NCI-H1694 treated with DMSO at 0.1 percent for 48 hours (cell line): ENCODE data around the gene CDH23.

Experiments
- DNase-seq: peaks from one replicate; lab custom pipeline; 2025; lab: John Stamatoyannopoulos, UW

Gene CDH23

GRCh38 chr10:71777213-71777985 is 380.7 kb downstream of the CDH23 start:
- DNase-seq, result no peak

- DNase-seq, result no peak
Measured at GRCh38 chr10:71778071-71778825, 381.5 kb downstream of the CDH23 start.

GRCh38 chr10:71779641-71780040 is 382.9 kb downstream of the CDH23 start:
- DNase-seq, result no peak

GRCh38 chr10:71780156-71780555 is 383.4 kb downstream of the CDH23 start:
- no peak for DNase-seq

GRCh38 chr10:71780719-71781118 is 384.0 kb downstream of the CDH23 start:
- no peak for DNase-seq

- DNase-seq, result no peak
Measured at GRCh38 chr10:71782221-71782916, 385.6 kb downstream of the CDH23 start.

GRCh38 chr10:71782917-71783490 is 386.3 kb downstream of the CDH23 start:
- DNase-seq, result no peak

- no peak for DNase-seq
Measured at GRCh38 chr10:71783917-71784678, 387.4 kb downstream of the CDH23 start.

- no peak for DNase-seq
Measured at GRCh38 chr10:71784679-71785272, 388.1 kb downstream of the CDH23 start.

- no peak for DNase-seq
Measured at GRCh38 chr10:71788954-71789353, 392.2 kb downstream of the CDH23 start.

- DNase-seq, result no peak
Measured at GRCh38 chr10:71789871-71790270, 393.2 kb downstream of the CDH23 start.

- DNase-seq, result no peak
Measured at GRCh38 chr10:71790749-71791440, 394.2 kb downstream of the CDH23 start.

GRCh38 chr10:71795248-71795647 is 398.5 kb downstream of the CDH23 start:
- no peak for DNase-seq

- no peak for DNase-seq
Measured at GRCh38 chr10:71796749-71797405, 400.2 kb downstream of the CDH23 start.

- no peak for DNase-seq
Measured at GRCh38 chr10:71797533-71798307, 401.0 kb downstream of the CDH23 start.

GRCh38 chr10:71798308-71798624 is 401.5 kb downstream of the CDH23 start:
- no peak for DNase-seq

- no peak for DNase-seq
Measured at GRCh38 chr10:71799112-71799511, 402.4 kb downstream of the CDH23 start.

GRCh38 chr10:71799608-71800453 is 403.1 kb downstream of the CDH23 start:
- no peak for DNase-seq

- DNase-seq, result no peak
Measured at GRCh38 chr10:71801361-71801760, 404.6 kb downstream of the CDH23 start.
